ENCODE measurements around the gene EIF4G3. TPM values are rescaled to one million over a fixed set of nuclear protein-coding genes. Genes with fewer than 3 reads are reported as not detected.

EIF4G3 gene
- total RNA-seq, 1 experiment from 2014 or later = 39.9 TPM

GRCh38 chr1:21065851-21066250, 110.8 kb downstream of the EIF4G3 start:
- Mint-ChIP-seq H3K36me3 (ENCODE audit: insufficient read depth, unreplicated experiment) (no peaks in the 10 kb centered on the region), H3K4me1 (ENCODE audit: low read depth, unreplicated experiment) (no peaks in the 10 kb centered on the region), H3K9me3 (ENCODE audit: low read depth, unreplicated experiment) (no peaks in the 10 kb centered on the region), H3K27ac (ENCODE audit: unreplicated experiment) (no peak overlapping the region), H3K27me3 (ENCODE audit: unreplicated experiment) (no peaks in the 10 kb centered on the region), H3K4me3 (ENCODE audit: low read depth, unreplicated experiment) (no peak overlapping the region)
- BruUV-seq (replicated peaks) = no TSS peak
- no peak for DNase-seq
- CTCF ChIA-PET = no interaction called here
- TF ChIP-seq CTCF (IDR thresholded peaks at IDR 0.05; ENCODE audit: unreplicated experiment) = no peak
- intact Hi-C loops (cut with micrococcal nuclease; ENCODE audit: unreplicated experiment) = no loop called here

- no peak for DNase-seq
- Mint-ChIP-seq H3K27me3 (ENCODE audit: unreplicated experiment) (no peaks in the 10 kb centered on the region), H3K4me1 (ENCODE audit: low read depth, unreplicated experiment) (no peaks in the 10 kb centered on the region), H3K27ac (ENCODE audit: unreplicated experiment) (no peak overlapping the region), H3K9me3 (ENCODE audit: low read depth, unreplicated experiment) (no peaks in the 10 kb centered on the region), H3K36me3 (ENCODE audit: insufficient read depth, unreplicated experiment) (no peaks in the 10 kb centered on the region), H3K4me3 (ENCODE audit: low read depth, unreplicated experiment) (no peak overlapping the region)
- CTCF ChIA-PET = no interaction called here
- no peak for TF ChIP-seq CTCF (IDR thresholded peaks at IDR 0.05; ENCODE audit: unreplicated experiment)
- intact Hi-C loops (cut with micrococcal nuclease; ENCODE audit: unreplicated experiment) = no loop called here
- no TSS peak for BruUV-seq (replicated peaks)
These were observed 112.6 kb downstream of the EIF4G3 start for GRCh38 chr1:21064057-21064456.

GRCh38 chr1:21060523-21060922, 116.2 kb downstream of the EIF4G3 start:
- Mint-ChIP-seq H3K27ac (ENCODE audit: unreplicated experiment) (no peak overlapping the region), H3K36me3 (ENCODE audit: insufficient read depth, unreplicated experiment) (peaks cover 3% of the 10 kb centered on the region), H3K4me1 (ENCODE audit: low read depth, unreplicated experiment) (no peaks in the 10 kb centered on the region), H3K4me3 (ENCODE audit: low read depth, unreplicated experiment) (no peak overlapping the region), H3K9me3 (ENCODE audit: low read depth, unreplicated experiment) (no peaks in the 10 kb centered on the region), H3K27me3 (ENCODE audit: unreplicated experiment) (no peaks in the 10 kb centered on the region)
- BruUV-seq (replicated peaks) = no TSS peak
- intact Hi-C loops (cut with micrococcal nuclease; ENCODE audit: unreplicated experiment) = no loop called here
- CTCF ChIA-PET = interaction anchor here (0.6 to 1.0 kb wide), 5 partner anchors 15 to 1657 kb away, joined by 3 to 5 read pairs (median 4); no protein-coding TSS in a partner anchor
- no peak for TF ChIP-seq CTCF (IDR thresholded peaks at IDR 0.05; ENCODE audit: unreplicated experiment)
- no peak for DNase-seq

- intact Hi-C loops (cut with micrococcal nuclease; ENCODE audit: unreplicated experiment) = no loop called here
- H3K4me1 Mint-ChIP-seq (ENCODE audit: low read depth, unreplicated experiment) = no peaks in the 10 kb centered on the region
- BruUV-seq (replicated peaks) = no TSS peak
These were observed 117.7 kb downstream of the EIF4G3 start for GRCh38 chr1:21059021-21059420.

More at GRCh38 chr1:21059021-21059420, 117.7 kb downstream of the EIF4G3 start:
- CTCF ChIA-PET = no interaction called here
- no peak for DNase-seq
- Mint-ChIP-seq H3K36me3 (ENCODE audit: insufficient read depth, unreplicated experiment) (peaks cover 3% of the 10 kb centered on the region), H3K4me3 (ENCODE audit: low read depth, unreplicated experiment) (no peak overlapping the region), H3K27ac (ENCODE audit: unreplicated experiment) (no peak overlapping the region), H3K9me3 (ENCODE audit: low read depth, unreplicated experiment) (no peaks in the 10 kb centered on the region), H3K27me3 (ENCODE audit: unreplicated experiment) (no peaks in the 10 kb centered on the region)
- TF ChIP-seq CTCF (IDR thresholded peaks at IDR 0.05; ENCODE audit: unreplicated experiment) = no peak
